IPS DF 6.9 (cell line): ENCODE results near the gene MICAL2.

ENCODE experiments used
- DNase-seq: peaks from one replicate; pipeline ENCODE4 v3.0.0-alpha.2; 2013; ENCODE audit warnings: low read depth, low spot score
- H3K27ac ChIP-seq: one replicate; pipeline ENCODE4 v1.5.1; 2013; ENCODE audit warnings: low read length, control low read depth
- H3K27me3 ChIP-seq: 2 replicates; pipeline ENCODE4 v1.6.1; 2013; ENCODE audit warnings: mild to moderate bottlenecking, low read length; ENCODE audit not compliant: control insufficient read depth, insufficient read depth
- H3K36me3 ChIP-seq: 2 replicates; pipeline ENCODE4 v1.6.1; 2013; ENCODE audit warnings: low read length; ENCODE audit not compliant: control insufficient read depth, insufficient read depth
- H3K4me1 ChIP-seq: 2 replicates; pipeline ENCODE4 v1.6.1; 2013; ENCODE audit warnings: low read length; ENCODE audit not compliant: control insufficient read depth, insufficient read depth
- H3K4me3 ChIP-seq: 2 replicates; pipeline ENCODE4 v1.5.1; 2013; ENCODE audit warnings: mild to moderate bottlenecking, low read length
- H3K9me3 ChIP-seq: 2 replicates; pipeline ENCODE4 v1.6.1; 2013; ENCODE audit warnings: low read length, inconsistent platforms; ENCODE audit not compliant: control insufficient read depth, insufficient read depth
- WGBS: extraction: QIAGEN DNeasy Blood & Tissue Kit; methylation state at CpG from one replicate; pipeline ENCODE4 v1.1.7; 2013; ENCODE audit warnings: mixed read lengths, missing lambda C conversion rate; ENCODE audit not compliant: insufficient read length, insufficient coverage; 5-methylcytosine and 5-hydroxymethylcytosine counted together

The MICAL2 gene

GRCh38 chr11:12232817-12233601, 122.6 kb downstream of the MICAL2 start:
- no peak overlapping the region for H3K4me3 ChIP-seq
- WGBS = no CpG with 5 or more reads among the region's 4 CpGs
- no peak overlapping the region for H3K27ac ChIP-seq
- H3K4me1 ChIP-seq = no peaks in the 10 kb centered on the region
- no peak for DNase-seq
- no peaks in the 10 kb centered on the region for H3K9me3 ChIP-seq
- no peaks in the 10 kb centered on the region for H3K27me3 ChIP-seq
- H3K36me3 ChIP-seq = no peaks in the 10 kb centered on the region

DNA sequence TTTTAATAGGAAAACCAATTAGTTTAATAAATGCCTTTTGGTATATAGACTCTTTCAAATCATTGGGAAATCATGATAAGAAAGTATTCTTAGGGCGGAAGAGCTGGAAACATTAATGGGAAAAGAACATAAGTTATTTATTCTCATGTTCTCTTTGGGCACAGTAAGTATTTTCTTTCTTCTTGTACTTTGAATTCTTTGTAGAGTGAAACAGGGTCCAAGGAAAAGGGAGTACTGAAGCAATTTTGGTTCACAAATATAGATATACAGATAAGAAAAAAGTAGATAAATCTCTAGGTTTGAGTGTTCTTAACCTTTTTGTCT, 123.2 kb downstream of the MICAL2 start:
- Histone ChIP-seq H3K4me1 (no peaks in the 10 kb centered on the region), H3K27ac (no peak overlapping the region)
- WGBS = no CpG with 5 or more reads among the region's 1 CpG

GRCh38 chr11:12234221-12234620, 123.8 kb downstream of the MICAL2 start:
- no peaks in the 10 kb centered on the region for H3K9me3 ChIP-seq
- no CpG with 5 or more reads among the region's 1 CpG for WGBS
- H3K4me3 ChIP-seq = no peak overlapping the region
- H3K4me1 ChIP-seq = no peaks in the 10 kb centered on the region
- H3K27ac ChIP-seq = no peak overlapping the region
- DNase-seq = no peak
- no peaks in the 10 kb centered on the region for H3K36me3 ChIP-seq
- H3K27me3 ChIP-seq = no peaks in the 10 kb centered on the region

More for the DNA sequence above, 123.2 kb downstream of the MICAL2 start:
- H3K9me3 ChIP-seq = no peaks in the 10 kb centered on the region
- no peak overlapping the region for H3K4me3 ChIP-seq
- H3K36me3 ChIP-seq = no peaks in the 10 kb centered on the region
- no peak for DNase-seq
- H3K27me3 ChIP-seq = no peaks in the 10 kb centered on the region

DNA sequence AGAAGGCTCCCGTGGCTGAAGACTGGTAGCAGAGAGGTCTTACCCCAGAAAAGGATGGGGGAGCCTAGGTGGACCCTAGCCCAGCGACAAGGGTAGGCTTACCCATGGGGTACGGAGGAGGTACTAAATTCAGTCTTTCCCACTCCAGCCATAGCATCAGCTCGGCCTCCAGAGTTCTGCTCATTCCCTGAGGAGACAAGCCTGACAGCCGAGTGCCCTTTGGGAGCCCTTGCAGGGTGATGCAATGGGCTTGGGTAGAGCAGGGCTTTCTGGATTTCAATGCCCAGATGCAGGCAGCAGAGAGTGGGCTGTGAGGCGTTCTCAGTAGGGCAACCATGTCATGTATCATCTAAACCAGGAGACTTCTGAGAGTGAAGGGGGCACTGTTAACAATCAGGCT, 124.7 kb downstream of the MICAL2 start:
- Histone ChIP-seq H3K27ac (no peak overlapping the region), H3K36me3 (no peaks in the 10 kb centered on the region), H3K4me1 (no peaks in the 10 kb centered on the region), H3K27me3 (no peaks in the 10 kb centered on the region), H3K4me3 (no peak overlapping the region), H3K9me3 (no peaks in the 10 kb centered on the region)
- DNase-seq = no peak
- no CpG with 5 or more reads among the region's 6 CpGs for WGBS

GRCh38 chr11:12235553-12235946, 125.2 kb downstream of the MICAL2 start:
- no peaks in the 10 kb centered on the region for H3K27me3 ChIP-seq
- H3K27ac ChIP-seq = no peak overlapping the region
- H3K4me3 ChIP-seq = no peak overlapping the region
- no peaks in the 10 kb centered on the region for H3K4me1 ChIP-seq
- no peaks in the 10 kb centered on the region for H3K9me3 ChIP-seq
- no peak for DNase-seq
- no peaks in the 10 kb centered on the region for H3K36me3 ChIP-seq
- no CpG with 5 or more reads among the region's 3 CpGs for WGBS

DNA sequence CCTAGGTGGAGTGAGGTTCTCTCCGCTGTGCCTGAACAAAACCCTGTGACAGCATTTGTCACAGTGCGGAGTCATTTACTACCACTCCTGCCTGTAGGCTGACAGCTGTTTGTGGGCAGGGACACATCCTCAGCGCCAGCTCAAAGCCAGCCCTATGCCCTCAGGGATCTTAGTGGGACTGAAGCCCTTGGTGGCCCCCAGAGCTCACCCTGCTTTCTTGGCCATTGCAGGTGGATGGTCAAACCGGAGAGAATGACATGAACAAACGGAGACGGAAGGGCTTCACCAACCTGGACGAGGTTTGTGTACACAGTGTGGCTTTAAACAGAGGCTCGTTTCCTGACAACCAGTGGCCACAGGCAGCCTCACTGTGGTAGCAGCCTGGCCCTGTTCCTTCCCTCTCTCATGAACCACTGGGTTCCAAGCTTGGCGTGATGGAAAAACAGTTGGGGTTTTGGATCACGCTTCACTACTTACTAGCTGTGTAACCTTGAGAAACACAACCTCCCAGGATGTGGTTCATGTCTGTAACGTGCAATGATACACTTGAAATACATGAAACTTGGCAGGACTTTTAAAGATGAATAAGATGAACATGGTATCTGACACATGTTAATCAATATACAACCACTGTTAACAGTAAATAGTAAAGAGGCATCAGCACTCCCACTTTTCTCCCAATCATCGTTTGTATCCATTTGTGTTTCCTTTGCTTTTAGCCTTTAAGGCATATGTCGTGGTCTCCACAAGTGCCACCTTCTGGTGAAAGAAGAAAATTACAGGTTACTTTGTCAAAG, 125.8 kb downstream of the MICAL2 start:
- no peaks in the 10 kb centered on the region for H3K4me1 ChIP-seq
- H3K36me3 ChIP-seq = no peaks in the 10 kb centered on the region
- H3K27me3 ChIP-seq = no peaks in the 10 kb centered on the region
- H3K4me3 ChIP-seq = no peak overlapping the region
- H3K27ac ChIP-seq = no peak overlapping the region
- DNase-seq = peak; percentile 25
- no peaks in the 10 kb centered on the region for H3K9me3 ChIP-seq
- no CpG with 5 or more reads among the region's 13 CpGs for WGBS

- no peaks in the 10 kb centered on the region for H3K9me3 ChIP-seq
- no peak overlapping the region for H3K27ac ChIP-seq
- H3K27me3 ChIP-seq = no peaks in the 10 kb centered on the region
- no peak for DNase-seq
- H3K4me1 ChIP-seq = no peaks in the 10 kb centered on the region
- WGBS = no CpG with 5 or more reads among the region's 5 CpGs
- H3K4me3 ChIP-seq = no peak overlapping the region
- H3K36me3 ChIP-seq = no peaks in the 10 kb centered on the region
These were observed 126.3 kb downstream of the MICAL2 start for GRCh38 chr11:12236744-12237101.

GRCh38 chr11:12237381-12237784, 127.0 kb downstream of the MICAL2 start:
- no peak overlapping the region for H3K27ac ChIP-seq
- WGBS = no CpG with 5 or more reads among the region's 3 CpGs

GRCh38 chr11:12238420-12238819, 128.0 kb downstream of the MICAL2 start:
- Histone ChIP-seq H3K9me3 (no peaks in the 10 kb centered on the region), H3K27me3 (no peaks in the 10 kb centered on the region), H3K4me1 (peaks cover 5% of the 10 kb centered on the region), H3K27ac (no peak overlapping the region), H3K36me3 (no peaks in the 10 kb centered on the region), H3K4me3 (no peak overlapping the region)
- no CpG with 5 or more reads among the region's 4 CpGs for WGBS
- no peak for DNase-seq

More at GRCh38 chr11:12237381-12237784, 127.0 kb downstream of the MICAL2 start:
- H3K4me1 ChIP-seq = peaks cover 2% of the 10 kb centered on the region; the same call in 1 of the 2 replicates
- H3K27me3 ChIP-seq = no peaks in the 10 kb centered on the region
- DNase-seq = no peak
- no peak overlapping the region for H3K4me3 ChIP-seq
- H3K36me3 ChIP-seq = no peaks in the 10 kb centered on the region
- no peaks in the 10 kb centered on the region for H3K9me3 ChIP-seq

DNA sequence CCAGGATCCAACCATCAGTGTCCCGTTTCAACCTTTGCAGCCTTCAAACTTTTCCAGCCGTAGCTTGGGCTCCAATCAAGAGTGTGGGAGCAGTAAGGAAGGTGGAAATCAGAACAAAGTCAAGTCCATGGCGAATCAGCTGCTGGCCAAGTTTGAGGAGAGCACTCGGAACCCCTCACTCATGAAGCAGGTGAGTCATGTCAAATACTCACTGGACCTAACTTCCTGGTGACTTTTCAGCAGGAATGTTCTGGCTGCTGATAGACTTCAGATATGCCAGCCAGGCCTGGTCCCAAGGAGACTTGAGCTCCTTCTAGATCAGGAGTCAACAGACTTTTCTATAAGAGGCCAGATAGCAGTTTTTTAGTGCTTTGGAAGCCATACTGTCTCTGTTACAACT, 129.0 kb downstream of the MICAL2 start:
- no peaks in the 10 kb centered on the region for H3K36me3 ChIP-seq
- H3K4me3 ChIP-seq = no peak overlapping the region
- H3K27ac ChIP-seq = no peak overlapping the region
- no peaks in the 10 kb centered on the region for H3K27me3 ChIP-seq
- no CpG with 5 or more reads among the region's 4 CpGs for WGBS
- no peaks in the 10 kb centered on the region for H3K9me3 ChIP-seq
- no peak for DNase-seq
- H3K4me1 ChIP-seq = peaks cover 5% of the 10 kb centered on the region
